Spleen (tissue), 7 donors: ENCODE measurements around the gene DHX29.

Experiments used
- POLR2A ChIP-seq, 3 donors: fragments of 450-650 bp; IDR thresholded peaks; one replicate each; pipeline ENCODE4 v1.5.1; 2017; ENCODE audit warnings: antibody characterized with exemption in 3 of 3, mild to moderate bottlenecking in 1 of 3
- TF ChIP-seq, protein P1 (sequence below), 11 experiments: fragments of 200-600 bp in 7 of 11; fragments of 450-650 bp in 4 of 11; sonication (generic) in 4 of 11; IDR thresholded peaks in 8 of 11; conservative IDR thresholded peaks in 3 of 11; 1 replicate in 7 of 11; 2 replicates in 4 of 11; pipeline versions ENCODE4 v1.4.0 to v1.8.0; 2016 to 2021; ENCODE audit warnings: antibody characterized with exemption in 11 of 11, inconsistent platforms in 4 of 11, mild to moderate bottlenecking in 1 of 11
- donor health status: DM: no; HTN: no; CAD: no; lungs with moderate emphysema.
- donor health status: DM: no; HTN: no; CAD: no.
- donor health status: DM: no; HTN: no; CAD: no.

- TF ChIP-seq POLR2A (IDR thresholded peaks at IDR 0.05) = no peak
- TF ChIP-seq, protein P1, sequence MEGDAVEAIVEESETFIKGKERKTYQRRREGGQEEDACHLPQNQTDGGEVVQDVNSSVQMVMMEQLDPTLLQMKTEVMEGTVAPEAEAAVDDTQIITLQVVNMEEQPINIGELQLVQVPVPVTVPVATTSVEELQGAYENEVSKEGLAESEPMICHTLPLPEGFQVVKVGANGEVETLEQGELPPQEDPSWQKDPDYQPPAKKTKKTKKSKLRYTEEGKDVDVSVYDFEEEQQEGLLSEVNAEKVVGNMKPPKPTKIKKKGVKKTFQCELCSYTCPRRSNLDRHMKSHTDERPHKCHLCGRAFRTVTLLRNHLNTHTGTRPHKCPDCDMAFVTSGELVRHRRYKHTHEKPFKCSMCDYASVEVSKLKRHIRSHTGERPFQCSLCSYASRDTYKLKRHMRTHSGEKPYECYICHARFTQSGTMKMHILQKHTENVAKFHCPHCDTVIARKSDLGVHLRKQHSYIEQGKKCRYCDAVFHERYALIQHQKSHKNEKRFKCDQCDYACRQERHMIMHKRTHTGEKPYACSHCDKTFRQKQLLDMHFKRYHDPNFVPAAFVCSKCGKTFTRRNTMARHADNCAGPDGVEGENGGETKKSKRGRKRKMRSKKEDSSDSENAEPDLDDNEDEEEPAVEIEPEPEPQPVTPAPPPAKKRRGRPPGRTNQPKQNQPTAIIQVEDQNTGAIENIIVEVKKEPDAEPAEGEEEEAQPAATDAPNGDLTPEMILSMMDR (IDR thresholded peaks at IDR 0.05 in 8 of 11, conservative IDR thresholded peaks at IDR 0.05 in 3 of 11) = no peak
Observed at GRCh38 chr5:55222092-55222984, 85.2 kb downstream of the DHX29 start.
